Non-pigmented ciliary epithelial cell (primary cell): ENCODE measurements around the gene ANKH.

Experiments
- DNase-seq: peaks from one replicate; pipeline ENCODE4 v3.0.0-alpha.2; 2010; ENCODE audit warnings: low read depth

Gene ANKH

GRCh38 chr5:14735944-14736343 is 135.6 kb downstream of the ANKH start:
- DNase-seq, result no peak

GRCh38 chr5:14734396-14734795 is 137.2 kb downstream of the ANKH start:
- DNase-seq, result no peak

- DNase-seq, result no peak
Observed at GRCh38 chr5:14733661-14734060, 137.9 kb downstream of the ANKH start.

- DNase-seq, result no peak
Observed at GRCh38 chr5:14732991-14733390, 138.6 kb downstream of the ANKH start.

GRCh38 chr5:14730881-14731280 is 140.7 kb downstream of the ANKH start:
- DNase-seq, result no peak

- DNase-seq, result no peak
Observed at GRCh38 chr5:14730466-14730865, 141.1 kb downstream of the ANKH start.

- DNase-seq, result no peak
Observed at GRCh38 chr5:14729448-14730385, 141.9 kb downstream of the ANKH start.

GRCh38 chr5:14728459-14728938 is 143.1 kb downstream of the ANKH start:
- no peak for DNase-seq

- DNase-seq, result no peak
Observed at GRCh38 chr5:14727928-14728458, 143.6 kb downstream of the ANKH start.

- DNase-seq, result peak; percentile 40
Observed at GRCh38 chr5:14727428-14727865, 144.1 kb downstream of the ANKH start.

GRCh38 chr5:14726066-14726838 is 145.3 kb downstream of the ANKH start:
- no peak for DNase-seq

- DNase-seq, result no peak
Observed at GRCh38 chr5:14724633-14725032, 146.9 kb downstream of the ANKH start.

GRCh38 chr5:14723701-14724132 is 147.9 kb downstream of the ANKH start:
- no peak for DNase-seq

GRCh38 chr5:14722923-14723322 is 148.7 kb downstream of the ANKH start:
- no peak for DNase-seq

GRCh38 chr5:14721990-14722656 is 149.5 kb downstream of the ANKH start:
- no peak for DNase-seq

GRCh38 chr5:14720236-14720923 is 151.2 kb downstream of the ANKH start:
- DNase-seq, result peak; percentile 34

GRCh38 chr5:14718778-14719177 is 152.8 kb downstream of the ANKH start:
- no peak for DNase-seq

GRCh38 chr5:14716755-14717752 is 154.5 kb downstream of the ANKH start:
- DNase-seq, result no peak

- DNase-seq, result peak; percentile 27
Observed at GRCh38 chr5:14715481-14715880, 156.1 kb downstream of the ANKH start.

GRCh38 chr5:14714706-14715105 is 156.9 kb downstream of the ANKH start:
- DNase-seq, result no peak
